Stomach (tissue), 4 donors: ENCODE measurements around the gene MARK1.

Experiments used
- CTCF ChIP-seq, 7 experiments: fragments of 450-650 bp in 4 of 7; fragments of 200-600 bp in 3 of 7; sonication (generic) in 3 of 7; IDR thresholded peaks; one replicate each; pipeline ENCODE4 v1.5.1; 2016 to 2019; ENCODE audit warnings: antibody characterized with exemption in 7 of 7, control low read depth in 2 of 7, mild to moderate bottlenecking in 1 of 7
- EP300 ChIP-seq: sonication (generic); formaldehyde crosslinking; IDR thresholded peaks from one replicate; pipeline ENCODE4 v1.6.1; 2017; ENCODE audit warnings: antibody characterized with exemption
- POLR2A ChIP-seq, 4 donors: fragments of 450-650 bp; IDR thresholded peaks; one replicate each; pipeline ENCODE4 v1.6.1; 2016; ENCODE audit warnings: antibody characterized with exemption in 4 of 4, control low read depth in 2 of 4, mild to moderate bottlenecking in 1 of 4, moderate library complexity in 1 of 4

- TF ChIP-seq CTCF (IDR thresholded peaks at IDR 0.05) (no peak), EP300 (no peak), POLR2A (IDR thresholded peaks at IDR 0.05) (no peak)
Measured at GRCh38 chr1:220703305-220703704, 175.4 kb downstream of the MARK1 start.
